Mesendoderm (in vitro differentiated cells): ENCODE results near the gene DNTT.

Experiments
- DNase-seq: peaks from one replicate; pipeline ENCODE4 v3.0.0; 2013
- H2AK5ac ChIP-seq: 2 replicates; pipeline ENCODE4 v1.6.1; 2013; ENCODE audit warnings: low read length, inconsistent platforms
- H2BK120ac ChIP-seq: 2 replicates; pipeline ENCODE4 v1.6.1; 2013; ENCODE audit warnings: low read depth, mild to moderate bottlenecking, low read length, moderate library complexity, mixed read lengths
- H2BK15ac ChIP-seq: replicated peaks from 2 replicates; pipeline ENCODE4 v1.6.1; 2013; ENCODE audit warnings: low read depth, mild to moderate bottlenecking, moderate library complexity
- H2BK5ac ChIP-seq: 2 replicates; pipeline ENCODE4 v1.6.1; 2013; ENCODE audit warnings: low read length, inconsistent platforms
- H3K18ac ChIP-seq: 2 replicates; pipeline ENCODE4 v1.6.1; 2013; ENCODE audit warnings: mild to moderate bottlenecking, low read length, mixed read lengths
- H3K23ac ChIP-seq: one replicate; pipeline ENCODE4 v1.6.1; 2013; ENCODE audit warnings: low read length
- H3K27ac ChIP-seq: 2 replicates; pipeline ENCODE4 v1.5.1; 2013; ENCODE audit warnings: low read depth, mild to moderate bottlenecking, inconsistent platforms, low read length, moderate library complexity
- H3K27me3 ChIP-seq: 2 replicates; pipeline ENCODE4 v1.6.1; 2013; ENCODE audit warnings: low read length, control low read depth, mild to moderate bottlenecking, inconsistent platforms; ENCODE audit not compliant: insufficient read depth, poor library complexity
- H3K36me3 ChIP-seq: 2 replicates; pipeline ENCODE4 v1.6.1; 2013; ENCODE audit warnings: low read length, inconsistent platforms; ENCODE audit not compliant: control insufficient read depth, insufficient read depth
- H3K4ac ChIP-seq: one replicate; pipeline ENCODE4 v1.6.1; 2013; ENCODE audit warnings: low read depth, mild to moderate bottlenecking, low read length, moderate library complexity
- H3K4me1 ChIP-seq: 2 replicates; pipeline ENCODE4 v1.6.1; 2013; ENCODE audit warnings: low read depth, low read length, inconsistent platforms; ENCODE audit not compliant: control insufficient read depth
- H3K4me2 ChIP-seq: 2 replicates; pipeline ENCODE4 v1.6.1; 2013; ENCODE audit warnings: low read length
- H3K4me3 ChIP-seq: 2 replicates; pipeline ENCODE4 v1.5.1; 2013; ENCODE audit warnings: mild to moderate bottlenecking, low read length
- H3K56ac ChIP-seq: one replicate; pipeline ENCODE4 v1.6.1; 2013; ENCODE audit warnings: low read length
- H3K79me1 ChIP-seq: 2 replicates; pipeline ENCODE4 v1.6.1; 2013; ENCODE audit warnings: low read length, inconsistent platforms
- H3K79me2 ChIP-seq: 2 replicates; pipeline ENCODE4 v1.6.1; 2013; ENCODE audit warnings: mild to moderate bottlenecking, low read length; ENCODE audit not compliant: control insufficient read depth, insufficient read depth
- H3K9ac ChIP-seq: 2 replicates; pipeline ENCODE4 v1.6.1; 2013; ENCODE audit warnings: low read length, inconsistent platforms
- H4K5ac ChIP-seq: one replicate; pipeline ENCODE4 v1.6.1; 2013; ENCODE audit warnings: low read length
- H4K8ac ChIP-seq: one replicate; pipeline ENCODE4 v1.6.1; 2013; ENCODE audit warnings: low read depth, mild to moderate bottlenecking, control low read depth, low read length, moderate library complexity
- WGBS: extraction: QIAGEN DNeasy Blood & Tissue Kit; methylation state at CpG from one replicate; pipeline ENCODE4 v1.1.7; 2013; ENCODE audit warnings: low lambda C conversion rate, missing lambda C conversion rate; ENCODE audit not compliant: insufficient coverage; ENCODE audit errors: extremely low coverage; 5-methylcytosine and 5-hydroxymethylcytosine counted together

The DNTT gene

DNA sequence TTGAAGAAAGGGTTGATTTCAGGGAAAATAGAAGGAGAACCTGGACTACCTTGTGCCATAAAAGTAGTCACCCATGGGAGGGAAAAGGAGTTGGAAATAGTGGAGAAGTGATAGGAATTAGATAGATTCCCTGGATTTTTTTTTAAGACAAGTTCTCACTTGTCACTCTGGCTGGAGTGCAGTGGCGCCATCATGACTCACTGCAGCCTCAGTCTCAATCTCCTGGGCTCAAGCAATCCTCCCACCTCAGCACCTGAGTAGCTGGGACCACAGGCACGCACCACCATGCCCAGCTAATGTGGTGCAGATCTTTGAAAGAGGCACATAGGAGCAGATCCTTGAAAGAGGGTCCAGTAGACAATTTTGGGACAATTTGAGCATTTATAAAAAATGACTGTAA lies 23.4 kb upstream of the DNTT start:
- H2BK120ac ChIP-seq = no peak overlapping the region
- H3K56ac ChIP-seq = no peak overlapping the region
- no peak overlapping the region for H2BK5ac ChIP-seq
- H3K23ac ChIP-seq = no peak overlapping the region
- H2BK15ac ChIP-seq = no peak overlapping the region
- no peak overlapping the region for H3K4me2 ChIP-seq
- H3K79me2 ChIP-seq = no peaks in the 10 kb centered on the region
- H3K18ac ChIP-seq = no peak overlapping the region
- H3K4me1 ChIP-seq = no peaks in the 10 kb centered on the region
- H3K4ac ChIP-seq = no peak overlapping the region
- H3K27me3 ChIP-seq = no peaks in the 10 kb centered on the region
- H4K5ac ChIP-seq = no peak overlapping the region
- no peaks in the 10 kb centered on the region for H3K79me1 ChIP-seq
- WGBS = no CpG with 5 or more reads among the region's 2 CpGs
- no peak overlapping the region for H2AK5ac ChIP-seq
- H4K8ac ChIP-seq = no peak overlapping the region
- no peak overlapping the region for H3K27ac ChIP-seq
- H3K9ac ChIP-seq = no peak overlapping the region
- no peak for DNase-seq
- H3K36me3 ChIP-seq = no peaks in the 10 kb centered on the region
- no peak overlapping the region for H3K4me3 ChIP-seq

DNA sequence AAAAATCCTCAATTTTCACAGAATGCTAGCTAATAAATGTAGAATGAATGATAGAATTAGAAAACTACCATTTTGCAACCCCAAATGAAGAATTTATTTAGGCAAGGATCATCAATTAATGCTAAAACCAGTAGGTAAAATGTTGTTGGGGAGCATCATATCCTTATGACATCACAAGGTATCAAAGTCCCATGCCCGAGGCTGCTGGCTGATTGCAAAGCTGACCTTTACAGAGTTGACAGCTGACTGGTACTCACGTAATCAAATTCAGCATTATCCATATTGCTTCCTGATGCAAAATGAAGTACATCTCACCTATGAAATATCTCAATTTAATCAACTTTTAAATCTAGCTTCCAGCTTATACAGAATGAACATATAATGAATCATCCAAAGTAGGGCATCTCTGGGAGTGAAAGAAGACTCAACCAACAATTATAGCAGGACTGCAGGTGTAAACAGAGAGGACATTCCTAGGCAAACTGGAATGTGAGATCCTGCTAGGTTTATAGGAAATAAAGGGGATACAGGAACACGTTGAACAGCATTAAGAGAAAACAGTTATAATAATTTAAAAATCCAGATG lies 22.7 kb upstream of the DNTT start:
- Histone ChIP-seq H3K4me3 (no peak overlapping the region), H4K8ac (no peak overlapping the region), H2BK120ac (no peak overlapping the region), H3K23ac (no peak overlapping the region), H3K79me1 (no peaks in the 10 kb centered on the region), H3K4ac (no peak overlapping the region), H3K27ac (no peak overlapping the region), H4K5ac (no peak overlapping the region), H2BK15ac (no peak overlapping the region), H3K79me2 (no peaks in the 10 kb centered on the region), H3K4me2 (no peak overlapping the region), H3K9ac (no peak overlapping the region), H3K4me1 (no peaks in the 10 kb centered on the region), H3K27me3 (no peaks in the 10 kb centered on the region), H3K56ac (no peak overlapping the region), H3K36me3 (no peaks in the 10 kb centered on the region), H2BK5ac (no peak overlapping the region), H3K18ac (no peak overlapping the region), H2AK5ac (no peak overlapping the region)
- no peak for DNase-seq
- no CpG with 5 or more reads among the region's 3 CpGs for WGBS

- no peak overlapping the region for H3K4me3 ChIP-seq
- WGBS = no CpG with 5 or more reads among the region's 2 CpGs
- H3K36me3 ChIP-seq = no peaks in the 10 kb centered on the region
- no peaks in the 10 kb centered on the region for H3K79me1 ChIP-seq
- no peak overlapping the region for H3K9ac ChIP-seq
- H4K5ac ChIP-seq = no peak overlapping the region
- no peaks in the 10 kb centered on the region for H3K4me1 ChIP-seq
- no peak overlapping the region for H3K56ac ChIP-seq
- H3K79me2 ChIP-seq = no peaks in the 10 kb centered on the region
- no peak overlapping the region for H3K4ac ChIP-seq
- H3K27me3 ChIP-seq = no peaks in the 10 kb centered on the region
- no peak overlapping the region for H3K27ac ChIP-seq
- H2BK120ac ChIP-seq = no peak overlapping the region
- no peak overlapping the region for H3K23ac ChIP-seq
- H2BK15ac ChIP-seq = no peak overlapping the region
- no peak overlapping the region for H4K8ac ChIP-seq
- no peak for DNase-seq
- H3K18ac ChIP-seq = no peak overlapping the region
- H2AK5ac ChIP-seq = no peak overlapping the region
- no peak overlapping the region for H2BK5ac ChIP-seq
- no peak overlapping the region for H3K4me2 ChIP-seq
Observed at GRCh38 chr10:96283351-96283750, 20.9 kb upstream of the DNTT start.

GRCh38 chr10:96283756-96284155 lies 20.5 kb upstream of the DNTT start:
- Histone ChIP-seq H3K79me2 (no peaks in the 10 kb centered on the region), H2BK15ac (no peak overlapping the region), H2AK5ac (no peak overlapping the region), H3K79me1 (no peaks in the 10 kb centered on the region), H3K36me3 (no peaks in the 10 kb centered on the region), H3K23ac (no peak overlapping the region), H3K4ac (no peak overlapping the region), H3K9ac (no peak overlapping the region), H3K4me3 (no peak overlapping the region), H3K56ac (no peak overlapping the region), H3K18ac (no peak overlapping the region), H4K8ac (no peak overlapping the region), H3K4me2 (no peak overlapping the region), H3K27me3 (no peaks in the 10 kb centered on the region), H2BK5ac (no peak overlapping the region), H3K27ac (no peak overlapping the region), H2BK120ac (no peak overlapping the region), H4K5ac (no peak overlapping the region), H3K4me1 (no peaks in the 10 kb centered on the region)
- no CpG with 5 or more reads among the region's 6 CpGs for WGBS
- no peak for DNase-seq

GRCh38 chr10:96285331-96285752 lies 18.9 kb upstream of the DNTT start:
- Histone ChIP-seq H3K27me3 (no peaks in the 10 kb centered on the region), H2BK5ac (no peak overlapping the region), H3K4ac (no peak overlapping the region), H3K4me3 (no peak overlapping the region), H3K56ac (no peak overlapping the region), H3K27ac (no peak overlapping the region), H4K5ac (no peak overlapping the region), H4K8ac (no peak overlapping the region), H3K4me2 (no peak overlapping the region), H3K9ac (no peak overlapping the region), H3K79me2 (no peaks in the 10 kb centered on the region), H2BK120ac (no peak overlapping the region), H3K4me1 (no peaks in the 10 kb centered on the region), H3K36me3 (no peaks in the 10 kb centered on the region), H3K18ac (no peak overlapping the region), H3K23ac (no peak overlapping the region), H2AK5ac (no peak overlapping the region), H3K79me1 (no peaks in the 10 kb centered on the region), H2BK15ac (no peak overlapping the region)
- no CpG with 5 or more reads among the region's 8 CpGs for WGBS
- peak; percentile 72 for DNase-seq

DNA sequence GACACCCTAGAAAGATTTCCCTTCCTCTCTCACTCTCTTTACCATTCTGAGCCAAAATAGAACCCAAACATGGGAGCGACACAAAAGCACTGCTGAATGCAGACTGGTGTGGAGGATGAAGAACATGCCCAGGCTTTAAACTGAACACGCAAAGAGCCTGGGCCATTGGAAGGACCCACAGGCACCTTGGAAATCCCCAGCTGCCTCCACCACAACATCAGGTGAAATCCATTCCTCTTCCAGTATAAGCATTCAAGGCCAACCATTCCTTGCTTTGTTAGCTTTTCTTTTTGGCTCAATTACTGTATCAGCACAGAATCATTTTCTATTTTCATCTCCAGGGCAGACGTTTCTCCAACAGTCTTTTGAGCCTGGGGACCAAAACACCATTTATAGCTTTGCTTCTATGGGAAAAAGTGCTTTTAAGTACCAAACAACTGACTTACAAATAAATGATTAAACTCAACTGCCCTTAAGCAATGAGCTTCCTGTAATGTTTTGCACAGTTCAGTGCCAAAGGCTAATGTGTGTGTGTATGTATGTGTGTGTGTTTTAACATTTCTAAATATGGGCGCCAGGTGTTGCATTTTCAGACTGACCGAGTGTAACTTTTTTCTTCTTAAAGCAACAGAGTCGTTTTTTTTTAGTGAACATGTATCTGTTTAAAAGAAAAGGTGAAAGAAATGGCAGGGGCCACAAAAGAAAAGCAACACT lies 16.7 kb upstream of the DNTT start:
- Histone ChIP-seq H3K23ac (no peak overlapping the region), H3K4me1 (no peaks in the 10 kb centered on the region), H3K4ac (no peak overlapping the region), H2BK5ac (no peak overlapping the region), H4K5ac (no peak overlapping the region), H3K27me3 (no peaks in the 10 kb centered on the region), H2BK120ac (no peak overlapping the region), H3K27ac (no peak overlapping the region), H3K79me2 (no peaks in the 10 kb centered on the region), H3K56ac (no peak overlapping the region), H3K9ac (no peak overlapping the region), H3K4me2 (no peak overlapping the region), H2AK5ac (no peak overlapping the region), H4K8ac (no peak overlapping the region), H3K18ac (no peak overlapping the region), H3K79me1 (no peaks in the 10 kb centered on the region), H3K36me3 (no peaks in the 10 kb centered on the region), H2BK15ac (no peak overlapping the region), H3K4me3 (no peak overlapping the region)
- no peak for DNase-seq
- WGBS = no CpG with 5 or more reads among the region's 6 CpGs
